ENCODE data around the gene PARP15.

The PARP15 gene

DNA sequence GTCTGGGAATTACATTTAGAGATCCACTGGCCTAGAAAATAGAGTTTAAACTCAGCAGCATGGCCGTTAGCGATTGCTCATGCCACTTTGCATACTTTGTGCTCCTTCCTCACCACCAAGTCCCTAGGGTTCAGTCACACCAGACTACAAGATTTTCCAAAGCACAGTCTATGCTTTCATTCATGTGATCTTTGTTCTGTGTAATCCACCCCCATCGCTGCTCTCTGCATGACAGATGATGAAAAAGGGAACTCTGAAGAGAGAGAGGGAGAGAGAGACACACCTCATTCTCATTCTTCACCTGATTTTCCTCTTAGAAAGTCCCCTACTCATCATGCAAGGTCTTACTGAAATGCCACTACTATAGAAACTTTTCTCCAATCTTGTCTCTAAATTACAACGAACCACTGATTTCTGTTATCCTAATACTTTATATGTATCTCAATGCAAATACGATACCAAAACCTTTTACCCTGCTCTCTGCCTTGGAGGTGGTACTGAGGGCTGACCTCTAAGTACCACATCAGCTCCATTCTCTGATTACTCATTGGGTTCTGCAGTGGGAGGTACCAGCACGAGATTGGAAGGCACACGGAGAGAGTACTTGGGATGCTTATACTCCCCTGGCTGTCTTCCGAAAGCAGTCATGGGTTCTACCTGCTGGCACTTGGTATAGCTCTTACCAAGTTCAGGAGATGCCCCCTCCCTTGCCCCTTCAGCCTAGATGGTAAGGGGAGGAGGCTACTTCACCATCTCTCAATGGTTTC, 1.1 kb upstream of the PARP15 start:
- DNase-seq, result no peak

DNA sequence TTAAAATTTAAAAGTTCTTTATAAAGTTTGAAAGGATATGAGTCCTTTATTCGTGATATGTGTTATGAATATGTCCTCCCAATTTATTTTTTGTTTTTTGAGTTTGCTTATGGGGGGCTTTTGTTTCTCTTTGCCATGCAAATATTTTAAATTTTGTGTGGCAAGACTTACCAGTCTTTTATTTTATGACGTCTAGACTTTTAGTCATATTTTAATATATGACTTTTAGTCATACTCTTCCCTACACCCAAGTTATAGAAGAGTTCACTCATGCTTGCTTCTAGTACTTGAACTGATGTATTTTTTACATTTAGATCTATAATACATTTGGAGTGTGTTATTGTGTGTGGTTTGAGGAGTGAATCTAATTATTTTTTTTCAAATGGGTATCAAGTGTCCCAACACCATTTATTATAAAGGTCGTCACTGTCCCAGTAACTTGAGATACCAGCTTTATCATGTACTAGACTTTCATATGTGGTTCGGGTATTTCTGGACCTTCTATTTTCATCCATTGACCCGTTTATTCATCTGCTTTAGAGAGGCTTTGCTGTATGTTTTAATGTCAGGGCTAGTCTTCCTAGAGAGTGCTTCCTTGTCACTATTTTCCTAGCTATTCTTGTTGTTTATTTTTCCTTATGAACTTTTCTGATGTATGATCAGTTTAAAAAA, 755 bp downstream of the PARP15 start:
- DNase-seq, result no peak

GRCh38 chr3:122580470-122580869, 3.0 kb downstream of the PARP15 start:
- DNase-seq, result no peak

DNA sequence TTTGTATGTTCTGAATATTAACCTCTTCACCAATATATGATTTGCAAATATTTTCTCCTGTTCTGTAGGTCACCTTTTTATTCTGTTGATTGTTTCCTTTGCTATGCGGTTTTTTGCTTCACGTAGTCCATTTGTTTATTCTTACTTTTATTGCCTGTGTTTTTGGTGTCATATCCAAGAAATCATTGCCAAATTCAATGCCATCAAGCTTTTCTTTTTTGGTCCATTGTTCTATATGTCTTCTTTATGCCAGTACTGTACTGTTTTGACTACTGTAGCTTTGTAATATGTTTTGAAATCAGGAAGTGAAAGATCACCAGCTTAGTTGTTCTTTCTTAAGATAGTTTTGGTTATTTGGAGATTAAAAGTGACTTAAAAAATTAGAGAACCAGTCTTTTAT, 4.2 kb downstream of the PARP15 start:
- no peak for DNase-seq

DNA sequence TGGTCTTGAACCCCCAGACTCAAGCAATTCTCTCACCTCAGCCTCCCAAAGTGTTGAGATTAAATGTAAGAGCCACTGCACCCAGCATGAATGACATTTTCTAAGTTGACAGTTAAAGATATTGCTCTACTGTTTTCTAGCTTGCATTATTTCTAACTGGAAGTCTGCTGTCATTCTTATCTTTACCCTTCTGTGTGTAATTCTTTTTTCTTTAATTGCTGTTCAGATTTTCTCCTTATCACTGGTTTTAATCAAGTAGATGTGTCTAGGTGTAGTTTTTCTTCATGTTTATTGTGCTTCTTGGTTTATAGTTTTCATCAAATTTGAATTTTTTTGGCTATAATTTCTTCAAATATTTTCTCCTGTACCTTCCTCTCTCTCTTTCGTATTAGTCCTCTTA, 4.9 kb downstream of the PARP15 start:
- DNase-seq, result no peak

DNA sequence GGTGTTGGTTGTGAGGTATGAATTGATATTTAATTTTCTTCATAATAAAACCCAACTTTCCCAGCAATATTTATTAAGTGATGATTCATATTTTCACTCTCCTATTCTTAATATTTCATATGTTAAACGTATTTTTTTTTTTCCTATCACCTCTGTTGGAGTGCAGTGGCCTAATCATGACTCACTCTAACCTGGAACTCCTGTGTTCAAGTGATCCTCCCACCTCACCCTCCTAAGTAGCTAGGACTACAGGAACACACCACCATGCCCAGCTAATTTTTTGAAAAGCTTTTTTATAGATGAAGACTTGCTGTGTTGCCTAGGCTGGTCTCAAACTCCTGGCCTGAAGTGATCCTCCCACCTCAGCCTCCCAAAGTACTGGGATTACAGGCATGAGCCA, 8.6 kb downstream of the PARP15 start:
- DNase-seq, result no peak

DNA sequence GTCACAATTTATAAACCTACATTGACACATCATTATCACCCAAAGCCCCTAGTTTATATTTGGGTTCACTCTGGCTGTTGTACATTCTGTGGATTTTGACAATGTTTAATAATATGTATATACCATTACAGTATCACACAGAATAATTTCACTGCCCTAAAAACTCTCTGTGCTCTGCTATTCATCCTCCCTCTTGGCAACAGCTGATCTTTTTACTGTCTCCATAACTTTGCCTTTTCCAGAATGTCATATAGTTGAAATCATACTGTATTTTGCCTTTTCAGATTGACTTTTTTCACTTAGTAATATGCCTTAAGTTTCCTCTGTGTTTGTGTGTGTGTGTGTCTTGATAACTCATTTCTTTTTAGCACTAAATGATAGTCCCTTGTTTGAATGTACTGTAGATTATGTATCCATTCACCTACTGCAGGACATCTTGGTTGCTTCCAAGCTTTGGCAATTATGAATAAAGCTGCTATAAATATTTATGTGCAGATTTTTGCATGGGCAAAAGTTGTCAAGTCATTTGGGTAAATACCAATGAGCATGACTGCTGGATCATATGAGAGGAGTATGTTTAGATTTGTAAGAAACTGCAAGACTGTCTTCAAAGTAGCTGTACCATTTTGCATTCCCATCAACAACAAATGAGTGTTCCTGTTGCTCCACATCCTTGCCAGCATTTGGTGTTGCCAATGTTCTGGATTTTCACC, 9.5 kb downstream of the PARP15 start:
- no peak for DNase-seq

GRCh38 chr3:122587572-122587971, 10.1 kb downstream of the PARP15 start:
- DNase-seq, result no peak

DNA sequence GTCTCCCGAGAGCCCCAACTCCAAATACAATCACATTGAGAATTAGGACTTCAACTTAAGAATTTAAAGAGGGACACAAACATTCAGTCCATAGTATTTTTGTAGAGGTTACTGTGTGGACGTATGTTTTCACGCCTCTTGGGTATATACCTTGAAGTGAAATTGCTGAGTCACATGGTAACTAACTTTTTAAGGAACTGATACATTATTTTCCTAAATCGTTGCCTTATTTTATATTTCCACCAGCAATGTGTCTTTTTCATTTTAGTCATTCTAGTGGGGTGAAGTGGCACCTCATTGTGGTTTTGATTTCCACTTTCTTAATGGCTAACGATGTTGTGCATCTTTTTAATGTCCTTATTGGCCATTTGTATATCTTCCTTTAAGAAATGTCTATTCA, 11.8 kb downstream of the PARP15 start:
- DNase-seq, result no peak

GRCh38 chr3:122590610-122591009, 13.2 kb downstream of the PARP15 start:
- DNase-seq, result no peak

- DNase-seq, result no peak
These were observed 16.6 kb downstream of the PARP15 start for GRCh38 chr3:122594025-122594424.

GRCh38 chr3:122598151-122598550, 20.7 kb downstream of the PARP15 start:
- no peak for DNase-seq

GRCh38 chr3:122598556-122598955, 21.1 kb downstream of the PARP15 start:
- DNase-seq, result no peak

GRCh38 chr3:122602011-122602710, 24.7 kb downstream of the PARP15 start:
- DNase-seq, result no peak

- no peak for DNase-seq
These were observed 25.6 kb downstream of the PARP15 start for GRCh38 chr3:122603056-122603455.

GRCh38 chr3:122606330-122606729, 28.9 kb downstream of the PARP15 start:
- DNase-seq, result no peak

- DNase-seq, result no peak
These were observed 31.5 kb downstream of the PARP15 start for GRCh38 chr3:122608916-122609315.

- no peak for DNase-seq
These were observed 32.5 kb downstream of the PARP15 start for GRCh38 chr3:122609798-122610559.

GRCh38 chr3:122612696-122613095, 35.2 kb downstream of the PARP15 start:
- no peak for DNase-seq

DNA sequence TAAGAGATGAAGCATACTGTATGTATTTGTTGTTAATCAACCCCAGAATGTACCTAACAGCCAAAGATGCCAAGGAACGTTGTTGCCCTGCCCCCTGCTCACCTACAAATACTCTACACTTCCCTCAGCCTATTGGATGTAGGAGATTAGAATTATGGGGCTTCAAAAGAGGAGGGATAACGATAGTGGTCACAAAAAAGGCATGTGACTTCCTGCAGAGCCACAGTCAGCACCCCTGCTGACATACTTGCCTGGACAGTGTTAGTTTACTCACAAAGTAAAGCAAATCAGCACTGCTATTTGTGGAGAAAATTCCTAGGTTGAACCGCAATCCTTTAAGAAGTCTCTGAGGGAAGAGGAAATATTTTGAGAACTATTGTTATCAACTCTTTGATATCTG, 37.9 kb downstream of the PARP15 start:
- no peak for DNase-seq

GRCh38 chr3:122618614-122619013, 41.2 kb downstream of the PARP15 start:
- DNase-seq, result no peak

DNA sequence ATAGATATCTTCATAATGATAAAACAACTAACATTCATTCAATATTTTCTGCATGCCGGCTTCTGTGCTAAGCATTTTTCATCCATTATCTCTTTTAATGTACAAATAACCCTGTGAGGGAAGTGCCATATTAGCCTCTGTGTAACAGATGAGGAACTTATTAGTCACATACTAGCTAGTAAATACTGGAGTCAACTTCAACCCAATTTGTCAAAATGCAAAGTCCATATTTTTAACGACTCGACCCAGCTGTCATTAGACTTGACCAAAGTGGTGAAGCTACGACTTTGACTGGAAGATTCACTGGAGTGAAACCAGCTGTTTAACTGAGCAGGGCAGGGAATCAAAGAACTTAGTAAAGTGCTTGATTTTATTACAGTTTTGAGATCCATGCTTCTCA, 41.6 kb downstream of the PARP15 start:
- DNase-seq, result no peak

GRCh38 chr3:122620399-122620798, 42.9 kb downstream of the PARP15 start:
- DNase-seq, result no peak

Measured in right hindlimb (tissue), 1 donor.